Fibroblast of skin of right biceps (primary cell): ENCODE results near the gene SHANK1.
"Not testable (repeated sequence)": the region's sequence is repeated elsewhere in the genome, so short reads cannot be mapped to it uniquely, and the experiment has no call there.

Source experiments
- DNase-seq: peaks from one replicate; pipeline ENCODE4 v3.0.0-alpha.2; 2013

Gene SHANK1

DNA sequence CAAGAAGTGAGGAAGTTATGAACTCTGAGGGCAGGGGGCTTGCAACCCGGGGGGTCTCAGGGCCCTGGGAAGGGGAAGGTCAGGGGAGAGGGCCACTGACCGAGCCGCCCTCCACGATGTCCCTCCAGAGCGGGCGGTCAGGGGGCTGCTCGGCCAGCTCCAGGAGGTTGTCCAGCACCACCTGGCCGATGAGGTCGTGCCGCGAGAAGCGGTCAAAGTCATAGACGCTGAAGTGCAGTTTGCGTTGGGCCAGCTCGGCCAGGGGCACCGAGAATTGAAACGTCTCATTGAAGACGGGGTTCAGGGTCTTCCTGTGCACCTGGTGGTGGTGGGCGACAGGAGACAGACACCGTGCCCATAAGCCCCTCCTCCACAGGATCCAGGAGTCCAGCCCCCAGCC lies 90.4 kb downstream of the SHANK1 start:
- no peak for DNase-seq

DNA sequence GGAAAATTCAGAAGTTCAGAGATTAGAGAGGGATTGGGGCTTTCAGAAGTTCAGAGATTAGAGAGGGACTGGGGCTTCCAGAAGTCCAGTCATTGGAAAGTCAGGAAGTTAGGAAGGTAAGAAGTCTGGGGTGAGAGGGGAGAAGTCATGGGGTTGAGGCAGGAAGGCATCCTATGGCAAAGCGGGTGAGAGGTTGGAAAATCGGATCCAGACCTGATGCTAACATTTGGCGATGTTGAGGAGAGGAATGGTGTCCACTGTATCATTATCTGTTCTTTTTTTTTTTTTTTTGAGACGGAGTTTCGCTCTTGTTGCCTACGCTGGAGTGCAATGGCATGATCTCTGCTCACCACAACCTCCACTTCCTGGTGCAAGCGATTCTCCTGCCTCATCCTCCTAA lies 91.1 kb downstream of the SHANK1 start:
- DNase-seq, result no peak

DNA sequence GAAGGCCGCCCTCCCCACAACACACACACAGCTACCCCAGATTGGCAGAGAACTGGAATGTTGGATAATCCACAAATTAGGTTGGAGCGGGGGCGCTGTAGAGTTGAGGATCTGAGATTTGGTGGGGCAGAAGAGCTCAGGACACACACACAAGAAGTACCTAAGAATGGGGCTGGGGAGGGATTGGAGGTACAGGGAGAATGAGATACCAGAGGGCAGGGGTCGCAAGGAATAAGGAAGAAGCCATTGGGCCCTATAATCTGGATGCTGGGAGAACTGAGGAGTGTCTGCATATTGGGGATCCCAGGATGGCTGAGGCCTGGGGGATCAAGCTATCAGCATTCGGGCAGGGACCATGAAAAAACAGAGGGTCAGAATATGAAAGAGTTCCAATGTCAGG lies 91.5 kb downstream of the SHANK1 start:
- DNase-seq, result no peak

DNA sequence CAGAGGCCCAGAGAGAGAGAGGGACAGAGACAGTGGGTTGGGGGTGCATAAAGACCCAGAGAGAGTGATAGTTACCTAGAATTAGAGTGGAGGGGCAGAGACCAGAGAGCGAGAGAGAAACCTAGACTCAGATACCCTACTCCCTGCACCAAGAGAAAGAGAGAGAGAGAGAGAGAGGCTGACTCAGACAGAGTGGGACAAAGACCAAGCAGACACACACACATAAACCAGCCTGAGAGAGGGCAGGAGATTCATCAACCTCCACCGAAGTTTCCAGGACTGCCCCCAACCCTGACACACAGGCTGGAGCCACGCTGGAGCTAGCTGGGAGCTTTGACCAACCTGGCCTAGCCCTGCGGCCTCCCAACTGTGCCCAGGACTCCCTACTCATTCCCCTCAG lies 92.8 kb downstream of the SHANK1 start:
- DNase-seq, result no peak

DNA sequence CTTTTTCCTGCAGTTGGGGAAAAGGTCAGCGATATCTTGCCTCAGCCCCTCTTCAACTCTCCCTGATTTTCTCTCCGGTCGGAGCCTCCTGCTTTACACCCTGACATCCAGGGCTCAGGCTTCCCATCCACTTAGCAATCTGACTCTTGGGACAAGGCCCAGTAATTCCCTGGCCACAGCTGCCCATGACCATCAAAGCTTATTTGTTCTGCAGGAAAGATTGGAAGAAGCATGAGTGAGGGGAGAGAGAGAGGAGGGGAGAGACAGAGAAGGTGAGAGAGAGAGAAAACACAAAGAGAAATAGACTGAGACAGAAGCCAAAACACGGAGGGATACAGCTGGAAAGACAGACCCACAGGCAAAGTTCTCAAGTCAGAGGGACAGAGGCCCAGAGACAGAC lies 93.6 kb downstream of the SHANK1 start:
- no peak for DNase-seq

DNA sequence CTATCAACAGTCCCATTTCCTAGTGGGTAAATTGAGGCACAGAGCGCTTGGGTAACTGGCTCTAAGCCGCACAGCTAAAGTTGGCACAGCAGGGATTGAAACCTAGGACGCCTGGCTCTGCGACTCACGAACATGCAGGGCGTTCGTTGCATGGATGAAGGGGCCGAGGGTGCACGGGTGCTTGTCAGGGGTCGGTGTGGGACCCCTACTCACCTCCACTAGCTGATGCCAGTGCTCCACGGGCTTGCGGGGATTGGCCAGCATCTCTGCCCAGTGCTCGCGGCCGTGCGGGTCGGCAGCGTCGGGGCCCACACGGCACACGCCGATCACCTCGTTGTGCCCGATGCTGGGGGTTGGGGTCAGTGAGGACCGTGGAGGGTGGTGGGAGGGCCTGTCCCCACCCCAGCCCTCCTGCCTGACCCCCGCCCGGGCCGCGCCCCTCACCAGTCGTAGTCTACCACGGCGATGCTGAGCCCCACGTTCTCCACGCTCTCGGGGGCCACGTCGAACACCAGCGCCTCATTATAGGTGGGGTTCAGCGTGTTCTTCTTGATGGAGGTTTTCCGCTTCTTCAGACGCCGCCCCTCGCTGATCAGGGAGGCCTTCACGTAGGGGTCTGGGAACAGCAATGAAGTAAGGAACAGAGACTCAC lies 94.5 kb downstream of the SHANK1 start:
- DNase-seq, result no peak

DNA sequence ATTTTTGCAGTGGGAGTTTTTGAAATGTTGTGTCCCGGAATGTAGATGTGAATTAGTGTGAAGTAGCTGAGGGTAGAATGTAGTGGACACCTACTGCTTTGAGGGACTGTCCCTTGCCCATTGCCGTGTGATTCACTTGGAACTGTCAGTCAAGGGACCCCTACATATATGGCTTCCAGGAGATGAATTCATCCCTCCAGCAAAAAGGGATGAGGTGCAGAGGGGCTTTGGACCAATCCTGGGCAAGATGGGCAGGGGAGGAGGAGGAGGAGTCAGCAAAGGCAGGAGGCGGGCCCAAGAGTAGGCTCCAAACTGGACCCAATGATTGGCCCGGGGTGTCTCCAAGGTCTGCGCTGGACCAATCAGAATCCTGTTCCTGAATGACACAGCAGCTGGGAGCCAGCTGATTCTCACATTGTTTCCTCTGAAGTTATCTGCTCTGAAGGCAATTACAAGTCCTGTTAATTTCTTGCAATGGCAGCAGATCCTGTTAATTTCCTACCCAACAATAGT lies 99.2 kb downstream of the SHANK1 start:
- not testable (repeated sequence) for DNase-seq

DNA sequence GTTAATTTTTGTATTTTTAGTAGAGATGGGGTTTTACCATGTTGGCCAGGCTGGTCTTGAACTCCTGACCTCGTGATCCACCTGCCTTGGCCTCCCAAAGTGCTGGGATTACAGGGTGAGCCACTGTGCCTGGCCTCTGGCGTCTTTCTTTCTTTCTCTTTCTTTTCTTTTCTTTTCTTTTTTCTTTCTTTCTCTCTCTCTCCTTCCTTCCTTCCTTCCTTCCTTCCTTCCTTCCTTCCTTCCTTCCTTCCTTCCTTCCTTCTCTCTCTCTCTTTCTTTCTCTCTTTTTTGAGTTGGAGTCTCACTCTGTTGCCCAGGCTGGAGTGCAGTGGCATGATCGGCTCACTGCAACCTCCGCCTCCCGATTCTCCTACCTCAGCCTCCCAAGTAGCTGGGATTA lies 100.4 kb downstream of the SHANK1 start:
- not testable (repeated sequence) for DNase-seq

DNA sequence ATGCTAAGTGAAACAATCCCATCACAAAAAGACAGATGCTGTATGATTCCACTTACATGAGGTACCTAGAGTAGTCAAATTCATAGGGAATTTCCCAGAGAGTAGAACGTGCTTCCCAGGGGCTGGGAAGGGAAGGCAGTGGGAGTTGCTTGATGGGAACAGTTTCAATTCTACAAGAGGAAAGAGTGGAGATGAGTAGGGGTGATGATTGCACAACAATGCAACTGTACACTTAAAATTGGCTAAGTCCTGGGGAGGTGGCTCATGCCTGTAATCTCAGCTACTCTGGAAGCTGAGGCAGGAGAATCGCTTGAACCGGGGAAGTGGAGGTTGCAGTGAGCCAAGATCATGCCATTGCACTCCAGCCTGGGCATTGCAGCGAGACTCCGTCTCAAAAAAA lies 101.2 kb downstream of the SHANK1 start:
- not testable (repeated sequence) for DNase-seq

DNA sequence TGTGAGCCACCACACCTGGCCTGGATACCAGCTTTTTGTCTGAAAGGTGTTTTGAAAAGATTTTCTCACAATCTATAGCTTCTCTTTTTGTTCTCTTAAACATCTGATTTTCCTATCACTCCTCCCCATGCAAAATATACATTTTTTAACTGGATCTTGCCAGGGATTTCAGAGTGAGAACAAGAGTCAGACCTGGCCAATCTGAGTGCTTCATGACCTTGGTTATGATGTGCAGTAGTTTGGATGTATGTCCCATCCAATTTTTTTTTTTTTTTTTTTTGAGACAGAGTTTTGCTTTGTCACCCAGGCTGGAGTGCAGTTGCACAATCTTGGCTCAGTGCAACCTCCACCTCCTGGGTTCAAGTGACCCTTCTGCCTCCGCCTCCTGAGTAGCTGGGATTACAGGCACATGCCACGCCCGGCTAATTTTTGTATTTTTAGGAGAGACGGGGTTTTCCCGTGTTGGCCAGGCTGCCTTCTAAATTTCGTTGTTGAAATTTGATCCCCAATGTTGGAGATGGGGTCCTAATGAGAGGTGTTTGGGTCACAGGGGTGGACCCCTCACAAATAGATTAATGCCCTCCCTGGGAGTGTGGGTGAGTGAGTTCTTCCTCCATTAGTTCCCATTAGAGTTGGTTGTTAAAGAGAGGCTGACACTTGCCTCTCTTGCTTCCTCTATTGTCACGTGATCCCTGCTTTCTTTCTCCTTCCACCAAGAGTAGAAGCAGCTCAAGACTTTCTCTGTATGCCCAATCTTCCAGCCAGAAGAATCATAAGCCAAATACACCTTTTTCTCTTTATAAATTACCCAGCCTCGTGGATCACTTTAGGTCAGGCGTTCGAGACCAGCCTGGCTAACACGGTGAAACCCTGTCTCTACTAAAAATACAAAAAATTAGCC lies 106.8 kb downstream of the SHANK1 start:
- not testable (repeated sequence) for DNase-seq
